Astrocyte (in vitro differentiated cells and primary cell): Measurements from ENCODE around the gene FCN1. TPM values are rescaled to one million over a fixed set of nuclear protein-coding genes. Genes with fewer than 3 reads are reported as not detected.

Experiments used
- DNase-seq: peaks from one replicate; pipeline ENCODE4 v3.0.0-alpha.2; 2010; ENCODE audit warnings: low read depth
- FAIRE-seq: peaks from 2 replicates; lab custom pipeline; 2011; peaks lifted over from hg19 to GRCh38; lab: Jason Lieb, UNC
- H2AFZ ChIP-seq: 2 replicates; pipeline ENCODE4 v1.6.0; 2012; ENCODE audit warnings: low read depth, low read length, inconsistent platforms
- H3K27ac ChIP-seq: 2 replicates; pipeline ENCODE4 v1.5.1; 2011; ENCODE audit warnings: low read depth, low read length, inconsistent platforms
- H3K27me3 ChIP-seq: 2 replicates; pipeline ENCODE4 v1.6.0; 2011; ENCODE audit warnings: low read length, inconsistent platforms; ENCODE audit not compliant: insufficient read depth
- H3K36me3 ChIP-seq: 2 replicates; pipeline ENCODE4 v1.5.1; 2011; ENCODE audit warnings: low read length, inconsistent platforms; ENCODE audit not compliant: insufficient read depth
- H3K4me1 ChIP-seq: 2 replicates; pipeline ENCODE4 v1.5.1; 2011; ENCODE audit warnings: low read length, inconsistent platforms; ENCODE audit not compliant: insufficient read depth
- H3K4me2 ChIP-seq: 2 replicates; pipeline ENCODE4 v1.6.0; 2012; ENCODE audit warnings: low read length, inconsistent platforms
- H3K4me3 ChIP-seq: 2 replicates; pipeline ENCODE4 v1.5.1; 2011; ENCODE audit warnings: low read depth, mild to moderate bottlenecking, low read length, inconsistent platforms; ENCODE audit not compliant: insufficient read depth
- H3K79me2 ChIP-seq: 2 replicates; pipeline ENCODE4 v1.6.0; 2012; ENCODE audit warnings: mild to moderate bottlenecking, low read length, inconsistent platforms; ENCODE audit not compliant: insufficient read depth
- H3K9ac ChIP-seq: 2 replicates; pipeline ENCODE4 v1.6.0; 2012; ENCODE audit warnings: mild to moderate bottlenecking, low read length, inconsistent platforms
- H3K9me3 ChIP-seq: 2 replicates; pipeline ENCODE4 v1.5.1; 2012; ENCODE audit warnings: low read depth, mild to moderate bottlenecking, low read length, inconsistent platforms; ENCODE audit not compliant: insufficient read depth
- H4K20me1 ChIP-seq: 2 replicates; pipeline ENCODE4 v1.6.0; 2012; ENCODE audit warnings: low read length, inconsistent platforms; ENCODE audit not compliant: insufficient read depth
- H3K27ac Mint-ChIP-seq: one replicate; pipeline ENCODE4 v1.8.0; 2021; ENCODE audit warnings: mild to moderate bottlenecking, mixed read lengths; ENCODE audit not compliant: unreplicated experiment
- H3K27me3 Mint-ChIP-seq: one replicate; pipeline ENCODE4 v1.8.0; 2021; ENCODE audit warnings: low read depth, mixed read lengths; ENCODE audit not compliant: unreplicated experiment
- H3K36me3 Mint-ChIP-seq: one replicate; pipeline ENCODE4 v1.8.0; 2021; ENCODE audit warnings: low read depth, mixed read lengths; ENCODE audit not compliant: unreplicated experiment
- H3K4me1 Mint-ChIP-seq: one replicate; pipeline ENCODE4 v1.8.0; 2021; ENCODE audit warnings: low read depth, mixed read lengths; ENCODE audit not compliant: unreplicated experiment
- H3K4me3 Mint-ChIP-seq: one replicate; pipeline ENCODE4 v1.8.0; 2021; ENCODE audit warnings: mild to moderate bottlenecking, moderate library complexity, mixed read lengths; ENCODE audit not compliant: unreplicated experiment
- H3K9me3 Mint-ChIP-seq: one replicate; pipeline ENCODE4 v1.8.0; 2021; ENCODE audit warnings: mild to moderate bottlenecking, mixed read lengths; ENCODE audit not compliant: unreplicated experiment
- EZH2 ChIP-seq: IDR thresholded peaks from 2 replicates; pipeline ENCODE4 v1.6.1; 2012; ENCODE audit warnings: mild to moderate bottlenecking, low read length, inconsistent platforms; ENCODE audit not compliant: insufficient read depth
- total RNA-seq: library from RNA; stranded (reverse); gene quantifications from 2 replicates; pipeline ENCODE4 v1.2.1, GENCODE V29; 2021
- TF ChIP-seq, protein P1 (sequence below): IDR thresholded peaks from 2 replicates; pipeline ENCODE4 v1.5.1; 2011; ENCODE audit warnings: low read depth, mild to moderate bottlenecking, inconsistent platforms, low read length, moderate library complexity; ENCODE audit not compliant: insufficient read depth

The FCN1 gene
- total RNA-seq, 1 donor from 2014 or later = not detected

- no peaks in the 10 kb centered on the region for H3K4me1 ChIP-seq
- H3K79me2 ChIP-seq = no peaks in the 10 kb centered on the region
- H2AFZ ChIP-seq = no peak overlapping the region
- H3K27ac ChIP-seq = no peak overlapping the region
- DNase-seq (no peak), FAIRE-seq (no peak)
- no peaks in the 10 kb centered on the region for H3K9me3 ChIP-seq
- H3K4me3 ChIP-seq = no peak overlapping the region
- Mint-ChIP-seq H3K9me3 (peaks cover 2% of the 10 kb centered on the region), H3K4me3 (no peak overlapping the region), H3K27ac (no peak overlapping the region), H3K36me3 (no peaks in the 10 kb centered on the region), H3K27me3 (peaks cover 16% of the 10 kb centered on the region), H3K4me1 (no peaks in the 10 kb centered on the region)
- no peak overlapping the region for H3K4me2 ChIP-seq
- H3K27me3 ChIP-seq = no peaks in the 10 kb centered on the region
- no peak overlapping the region for H3K9ac ChIP-seq
- no peaks in the 10 kb centered on the region for H3K36me3 ChIP-seq
- no peaks in the 10 kb centered on the region for H4K20me1 ChIP-seq
- TF ChIP-seq EZH2 = no peak
- TF ChIP-seq, protein P1, sequence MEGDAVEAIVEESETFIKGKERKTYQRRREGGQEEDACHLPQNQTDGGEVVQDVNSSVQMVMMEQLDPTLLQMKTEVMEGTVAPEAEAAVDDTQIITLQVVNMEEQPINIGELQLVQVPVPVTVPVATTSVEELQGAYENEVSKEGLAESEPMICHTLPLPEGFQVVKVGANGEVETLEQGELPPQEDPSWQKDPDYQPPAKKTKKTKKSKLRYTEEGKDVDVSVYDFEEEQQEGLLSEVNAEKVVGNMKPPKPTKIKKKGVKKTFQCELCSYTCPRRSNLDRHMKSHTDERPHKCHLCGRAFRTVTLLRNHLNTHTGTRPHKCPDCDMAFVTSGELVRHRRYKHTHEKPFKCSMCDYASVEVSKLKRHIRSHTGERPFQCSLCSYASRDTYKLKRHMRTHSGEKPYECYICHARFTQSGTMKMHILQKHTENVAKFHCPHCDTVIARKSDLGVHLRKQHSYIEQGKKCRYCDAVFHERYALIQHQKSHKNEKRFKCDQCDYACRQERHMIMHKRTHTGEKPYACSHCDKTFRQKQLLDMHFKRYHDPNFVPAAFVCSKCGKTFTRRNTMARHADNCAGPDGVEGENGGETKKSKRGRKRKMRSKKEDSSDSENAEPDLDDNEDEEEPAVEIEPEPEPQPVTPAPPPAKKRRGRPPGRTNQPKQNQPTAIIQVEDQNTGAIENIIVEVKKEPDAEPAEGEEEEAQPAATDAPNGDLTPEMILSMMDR = no peak
Observed at GRCh38 chr9:134951461-134951860, 33.7 kb upstream of the FCN1 start.

- Histone ChIP-seq H3K27me3 (no peaks in the 10 kb centered on the region), H3K79me2 (no peaks in the 10 kb centered on the region), H3K36me3 (no peaks in the 10 kb centered on the region), H4K20me1 (no peaks in the 10 kb centered on the region), H3K4me2 (no peak overlapping the region), H3K9me3 (no peaks in the 10 kb centered on the region), H3K4me3 (no peak overlapping the region), H3K9ac (no peak overlapping the region), H3K27ac (no peak overlapping the region), H2AFZ (no peak overlapping the region), H3K4me1 (no peaks in the 10 kb centered on the region)
- no peak for DNase-seq
- H3K27ac Mint-ChIP-seq = no peak overlapping the region
- no peaks in the 10 kb centered on the region for H3K36me3 Mint-ChIP-seq
- peaks cover 16% of the 10 kb centered on the region for H3K27me3 Mint-ChIP-seq
- no peak for TF ChIP-seq EZH2
- TF ChIP-seq, protein P1 = no peak
- no peaks in the 10 kb centered on the region for H3K4me1 Mint-ChIP-seq
- H3K4me3 Mint-ChIP-seq = no peak overlapping the region
- H3K9me3 Mint-ChIP-seq = peaks cover 2% of the 10 kb centered on the region
- no peak for FAIRE-seq
Observed at GRCh38 chr9:134950386-134951210, 32.9 kb upstream of the FCN1 start.
